ENCODE data around the gene RBMS3. TPM values are rescaled to one million over a fixed set of nuclear protein-coding genes. Genes with fewer than 3 reads are reported as not detected.

RBMS3 gene
- total RNA-seq, 1 donor from 2014 or later, result 0.47 TPM

- Histone ChIP-seq H3K4me1 (no peaks in the 10 kb centered on the region), H2AFZ (replicated peaks) (no peak overlapping the region), H3K9ac (no peak overlapping the region), H3K79me2 (ENCODE audit: low read depth) (no peaks in the 10 kb centered on the region), H3K4me3 (no peak overlapping the region), H3K27me3 (no peaks in the 10 kb centered on the region), H3F3A (ENCODE audit: low read depth) (no peaks in the 10 kb centered on the region), H3K9me3 (ENCODE audit: low read depth) (no peaks in the 10 kb centered on the region), H3K4me2 (no peak overlapping the region), H3K27ac (no peak overlapping the region), H4K20me1 (ENCODE audit: low read depth) (no peaks in the 10 kb centered on the region), H3K36me3 (no peaks in the 10 kb centered on the region)
- no peaks in the 10 kb centered on the region for H3K36me3 Mint-ChIP-seq
- DNase-seq (ENCODE audit: low spot score), result no peak
- H3K27ac Mint-ChIP-seq, result no peak overlapping the region
- TF ChIP-seq EZH2 (IDR thresholded peaks at IDR 0.05), result no peak
- peak; percentile 17 for TF ChIP-seq CTCF (IDR thresholded peaks at IDR 0.05)
- H3K4me3 Mint-ChIP-seq, result no peak overlapping the region
- peaks cover 4% of the 10 kb centered on the region for H3K27me3 Mint-ChIP-seq (ENCODE audit: insufficient read depth, low read depth)
- H3K9me3 Mint-ChIP-seq, result no peaks in the 10 kb centered on the region
- H3K4me1 Mint-ChIP-seq, result no peaks in the 10 kb centered on the region
Observed at GRCh38 chr3:29880809-29881208, 599.9 kb downstream of the RBMS3 start.

GRCh38 chr3:29887451-29887850 lies 606.6 kb downstream of the RBMS3 start:
- H3K4me2 ChIP-seq, result no peak overlapping the region
- no peaks in the 10 kb centered on the region for H3K9me3 Mint-ChIP-seq
- H3K4me3 ChIP-seq, result no peak overlapping the region
- H3K4me1 Mint-ChIP-seq, result no peaks in the 10 kb centered on the region
- no peaks in the 10 kb centered on the region for H3K4me1 ChIP-seq
- H3K27me3 Mint-ChIP-seq (ENCODE audit: insufficient read depth, low read depth), result no peaks in the 10 kb centered on the region
- H3K4me3 Mint-ChIP-seq, result no peak overlapping the region
- H3F3A ChIP-seq (ENCODE audit: low read depth), result no peaks in the 10 kb centered on the region
- no peak overlapping the region for H2AFZ ChIP-seq (replicated peaks)
- H3K9me3 ChIP-seq (ENCODE audit: low read depth), result no peaks in the 10 kb centered on the region
- H3K36me3 ChIP-seq, result no peaks in the 10 kb centered on the region
- no peaks in the 10 kb centered on the region for H4K20me1 ChIP-seq (ENCODE audit: low read depth)
- no peak for DNase-seq (ENCODE audit: low spot score)
- no peak overlapping the region for H3K27ac ChIP-seq
- TF ChIP-seq CTCF (IDR thresholded peaks at IDR 0.05) (no peak), EZH2phosphoT487 (IDR thresholded peaks at IDR 0.05) (no peak), EZH2 (IDR thresholded peaks at IDR 0.05) (no peak)
- H3K36me3 Mint-ChIP-seq, result no peaks in the 10 kb centered on the region
- H3K79me2 ChIP-seq (ENCODE audit: low read depth), result no peaks in the 10 kb centered on the region
- H3K27ac Mint-ChIP-seq, result no peak overlapping the region
- H3K27me3 ChIP-seq, result no peaks in the 10 kb centered on the region
- H3K9ac ChIP-seq, result no peak overlapping the region

GRCh38 chr3:29889215-29889614 lies 608.3 kb downstream of the RBMS3 start:
- Histone ChIP-seq H3K4me2 (no peak overlapping the region), H3K36me3 (no peaks in the 10 kb centered on the region), H3K79me2 (ENCODE audit: low read depth) (no peaks in the 10 kb centered on the region), H3K9ac (no peak overlapping the region), H3F3A (ENCODE audit: low read depth) (no peaks in the 10 kb centered on the region), H2AFZ (replicated peaks) (no peak overlapping the region), H4K20me1 (ENCODE audit: low read depth) (no peaks in the 10 kb centered on the region), H3K9me3 (ENCODE audit: low read depth) (no peaks in the 10 kb centered on the region), H3K27me3 (no peaks in the 10 kb centered on the region), H3K4me1 (no peaks in the 10 kb centered on the region), H3K4me3 (no peak overlapping the region), H3K27ac (no peak overlapping the region)
- Mint-ChIP-seq H3K9me3 (no peaks in the 10 kb centered on the region), H3K4me3 (no peak overlapping the region), H3K4me1 (peaks cover 5% of the 10 kb centered on the region), H3K27me3 (ENCODE audit: insufficient read depth, low read depth) (no peaks in the 10 kb centered on the region), H3K27ac (no peak overlapping the region), H3K36me3 (no peaks in the 10 kb centered on the region)
- TF ChIP-seq EZH2 (IDR thresholded peaks at IDR 0.05), result no peak
- no peak for TF ChIP-seq CTCF (IDR thresholded peaks at IDR 0.05)
- no peak for TF ChIP-seq EZH2phosphoT487 (IDR thresholded peaks at IDR 0.05)
- DNase-seq (ENCODE audit: low spot score), result no peak

GRCh38 chr3:29890801-29891200 lies 609.9 kb downstream of the RBMS3 start:
- Mint-ChIP-seq H3K4me3 (no peak overlapping the region), H3K27me3 (ENCODE audit: insufficient read depth, low read depth) (no peaks in the 10 kb centered on the region), H3K9me3 (no peaks in the 10 kb centered on the region), H3K27ac (no peak overlapping the region), H3K36me3 (no peaks in the 10 kb centered on the region), H3K4me1 (peaks cover 5% of the 10 kb centered on the region)
- H3K4me2 ChIP-seq, result no peak overlapping the region
- no peaks in the 10 kb centered on the region for H3K4me1 ChIP-seq
- no peak overlapping the region for H2AFZ ChIP-seq (replicated peaks)
- no peak overlapping the region for H3K4me3 ChIP-seq
- H3K9ac ChIP-seq, result no peak overlapping the region
- no peaks in the 10 kb centered on the region for H3K27me3 ChIP-seq
- DNase-seq (ENCODE audit: low spot score), result no peak
- H3K9me3 ChIP-seq (ENCODE audit: low read depth), result no peaks in the 10 kb centered on the region
- H3K36me3 ChIP-seq, result no peaks in the 10 kb centered on the region
- H3K79me2 ChIP-seq (ENCODE audit: low read depth), result no peaks in the 10 kb centered on the region
- H3F3A ChIP-seq (ENCODE audit: low read depth), result no peaks in the 10 kb centered on the region
- TF ChIP-seq EZH2phosphoT487 (IDR thresholded peaks at IDR 0.05) (no peak), CTCF (IDR thresholded peaks at IDR 0.05) (no peak), EZH2 (IDR thresholded peaks at IDR 0.05) (no peak)
- H4K20me1 ChIP-seq (ENCODE audit: low read depth), result no peaks in the 10 kb centered on the region
- no peak overlapping the region for H3K27ac ChIP-seq
